Mesothelial cell of epicardium (in vitro differentiated cells): ENCODE data around the gene SLC6A13. TPM values are rescaled to one million over a fixed set of nuclear protein-coding genes. Genes with fewer than 3 reads are reported as not detected.

ENCODE experiments used
- DNase-seq, 2 experiments: peaks; one replicate each; pipeline ENCODE4 v3.0.0; 2021; ENCODE audit warnings: low spot score in 2 of 2; ENCODE audit not compliant: unreplicated experiment in 2 of 2
- H3K27ac Mint-ChIP-seq: 2 replicates; pipeline ENCODE4 v1.8.0; 2021; ENCODE audit warnings: mixed read lengths
- H3K27me3 Mint-ChIP-seq: 2 replicates; pipeline ENCODE4 v1.8.0; 2021; ENCODE audit warnings: low read depth, mixed read lengths
- H3K36me3 Mint-ChIP-seq: 2 replicates; pipeline ENCODE4 v1.8.0; 2021; ENCODE audit warnings: mixed read lengths
- H3K4me1 Mint-ChIP-seq: 2 replicates; pipeline ENCODE4 v1.8.0; 2021; ENCODE audit warnings: mixed read lengths
- H3K4me3 Mint-ChIP-seq: 2 replicates; pipeline ENCODE4 v1.8.0; 2021; ENCODE audit warnings: mild to moderate bottlenecking, moderate library complexity, mixed read lengths
- H3K9me3 Mint-ChIP-seq: 2 replicates; pipeline ENCODE4 v1.8.0; 2021; ENCODE audit warnings: mixed read lengths
- total RNA-seq: library from RNA; stranded (reverse); gene quantifications from 3 replicates; pipeline ENCODE4 v1.2.1, GENCODE V29; 2021
- TF ChIP-seq, protein P1 (sequence below): fragments of 200-600 bp; sonication (generic); IDR thresholded peaks from one replicate; pipeline ENCODE4 v1.5.0; 2021; ENCODE audit warnings: antibody characterized with exemption; ENCODE audit not compliant: unreplicated experiment

The SLC6A13 gene
- total RNA-seq, 1 donor from 2014 or later, result 1.2 TPM

GRCh38 chr12:198705-199104 lies 63.9 kb downstream of the SLC6A13 start:
- TF ChIP-seq, protein P1, sequence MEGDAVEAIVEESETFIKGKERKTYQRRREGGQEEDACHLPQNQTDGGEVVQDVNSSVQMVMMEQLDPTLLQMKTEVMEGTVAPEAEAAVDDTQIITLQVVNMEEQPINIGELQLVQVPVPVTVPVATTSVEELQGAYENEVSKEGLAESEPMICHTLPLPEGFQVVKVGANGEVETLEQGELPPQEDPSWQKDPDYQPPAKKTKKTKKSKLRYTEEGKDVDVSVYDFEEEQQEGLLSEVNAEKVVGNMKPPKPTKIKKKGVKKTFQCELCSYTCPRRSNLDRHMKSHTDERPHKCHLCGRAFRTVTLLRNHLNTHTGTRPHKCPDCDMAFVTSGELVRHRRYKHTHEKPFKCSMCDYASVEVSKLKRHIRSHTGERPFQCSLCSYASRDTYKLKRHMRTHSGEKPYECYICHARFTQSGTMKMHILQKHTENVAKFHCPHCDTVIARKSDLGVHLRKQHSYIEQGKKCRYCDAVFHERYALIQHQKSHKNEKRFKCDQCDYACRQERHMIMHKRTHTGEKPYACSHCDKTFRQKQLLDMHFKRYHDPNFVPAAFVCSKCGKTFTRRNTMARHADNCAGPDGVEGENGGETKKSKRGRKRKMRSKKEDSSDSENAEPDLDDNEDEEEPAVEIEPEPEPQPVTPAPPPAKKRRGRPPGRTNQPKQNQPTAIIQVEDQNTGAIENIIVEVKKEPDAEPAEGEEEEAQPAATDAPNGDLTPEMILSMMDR, result no peak
- no peaks in the 10 kb centered on the region for H3K36me3 Mint-ChIP-seq
- H3K27ac Mint-ChIP-seq, result no peak overlapping the region

DNA sequence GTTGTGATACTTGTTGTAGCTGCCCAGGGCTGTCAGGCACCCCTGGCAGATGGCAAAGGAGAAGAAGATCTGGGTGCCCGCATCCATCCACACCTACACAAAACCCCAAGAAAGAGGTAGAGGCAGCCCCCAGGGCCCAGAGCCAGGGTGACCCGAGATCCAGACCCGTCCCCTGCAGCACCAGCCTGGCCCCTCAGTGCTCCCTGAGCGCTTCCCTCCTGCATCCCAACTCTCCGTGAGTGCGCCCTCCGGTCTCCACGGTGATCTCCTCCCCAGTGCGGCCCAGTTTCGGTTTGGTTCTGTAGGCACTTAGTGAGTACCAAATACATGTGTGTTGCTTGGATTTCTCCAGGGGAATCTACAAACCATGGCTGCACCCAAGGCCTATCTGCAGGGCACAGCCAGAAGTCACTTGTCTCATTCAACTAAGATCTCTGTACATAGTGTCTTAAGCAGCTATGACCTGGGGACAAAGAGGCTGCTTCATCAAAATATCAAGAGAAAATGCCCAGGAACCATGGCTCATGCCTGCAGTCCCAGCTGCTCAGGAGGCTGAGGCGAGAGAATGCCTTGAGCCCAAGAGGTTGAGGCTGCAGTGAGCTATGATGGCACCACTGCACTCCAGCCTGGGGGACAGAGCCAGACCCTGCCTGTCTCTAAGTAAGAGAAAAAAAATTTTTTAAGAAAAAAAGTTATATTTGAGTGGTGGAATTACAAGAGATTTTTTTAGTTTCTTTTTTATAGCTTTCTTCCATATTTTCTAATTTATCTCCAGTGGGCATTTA lies 64.5 kb downstream of the SLC6A13 start:
- TF ChIP-seq, protein P1, result no peak
- H3K27me3 Mint-ChIP-seq, result peaks cover 84% of the 10 kb centered on the region
- no peak for DNase-seq

More at GRCh38 chr12:198705-199104, 63.9 kb downstream of the SLC6A13 start:
- no peak for DNase-seq
- Mint-ChIP-seq H3K4me3 (no peak overlapping the region), H3K4me1 (peaks cover 4% of the 10 kb centered on the region), H3K27me3 (peaks cover 81% of the 10 kb centered on the region), H3K9me3 (no peaks in the 10 kb centered on the region)

DNA sequence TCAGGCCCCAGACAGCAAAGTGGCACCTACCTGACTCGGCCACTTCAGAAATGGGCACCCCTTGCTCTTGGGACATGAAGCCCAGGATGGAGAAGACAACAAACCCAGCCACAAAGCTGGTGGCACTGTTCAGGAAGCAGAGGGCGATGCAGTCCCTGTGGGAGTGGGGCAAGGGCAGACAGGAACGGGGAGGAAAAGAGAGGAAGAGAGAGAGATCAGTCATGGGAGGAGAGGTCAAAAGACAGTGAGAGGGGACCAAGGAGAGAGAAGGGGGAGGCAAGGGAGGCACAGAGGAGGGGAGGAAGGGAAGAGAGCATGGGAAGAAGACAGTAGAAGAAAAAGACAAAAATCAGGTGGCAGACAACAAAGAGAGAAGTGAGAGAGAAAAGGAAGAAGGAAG lies 65.3 kb downstream of the SLC6A13 start:
- TF ChIP-seq, protein P1, result no peak
- H3K4me1 Mint-ChIP-seq, result peaks cover under 1% of the 10 kb centered on the region
- no peak for DNase-seq
- no peaks in the 10 kb centered on the region for H3K9me3 Mint-ChIP-seq
- H3K4me3 Mint-ChIP-seq, result no peak overlapping the region
- H3K27me3 Mint-ChIP-seq, result peaks cover 84% of the 10 kb centered on the region
- H3K36me3 Mint-ChIP-seq, result no peaks in the 10 kb centered on the region
- no peak overlapping the region for H3K27ac Mint-ChIP-seq

More for the DNA sequence above, 64.5 kb downstream of the SLC6A13 start:
- Mint-ChIP-seq H3K36me3 (no peaks in the 10 kb centered on the region), H3K4me3 (no peak overlapping the region), H3K9me3 (no peaks in the 10 kb centered on the region), H3K4me1 (peaks cover 4% of the 10 kb centered on the region), H3K27ac (no peak overlapping the region)

DNA sequence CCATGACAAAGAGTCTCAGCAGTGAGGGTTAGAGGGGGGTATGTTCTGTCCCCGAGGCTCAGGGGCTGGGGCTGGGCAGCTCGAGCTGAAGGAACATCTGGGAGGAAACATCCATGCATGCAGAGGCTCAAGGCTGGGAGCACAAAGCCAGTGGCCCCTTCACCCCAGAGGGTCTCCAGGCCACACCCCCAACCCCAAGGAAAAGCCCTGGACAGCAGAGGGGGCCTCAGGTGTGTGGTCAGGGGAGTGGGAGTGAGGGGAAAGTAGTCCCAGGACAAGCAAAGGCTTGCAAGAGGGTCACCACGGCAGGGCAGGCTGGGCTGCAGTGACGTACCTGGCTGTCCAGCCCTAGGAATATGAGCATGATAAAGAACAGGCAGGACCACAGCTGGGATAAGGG lies 66.2 kb downstream of the SLC6A13 start:
- TF ChIP-seq, protein P1, result no peak
- H3K4me3 Mint-ChIP-seq, result no peak overlapping the region
- no peaks in the 10 kb centered on the region for H3K36me3 Mint-ChIP-seq
- no peaks in the 10 kb centered on the region for H3K9me3 Mint-ChIP-seq
- H3K27ac Mint-ChIP-seq, result no peak overlapping the region
- no peaks in the 10 kb centered on the region for H3K4me1 Mint-ChIP-seq
- DNase-seq, result no peak
- H3K27me3 Mint-ChIP-seq, result peaks cover 84% of the 10 kb centered on the region

DNA sequence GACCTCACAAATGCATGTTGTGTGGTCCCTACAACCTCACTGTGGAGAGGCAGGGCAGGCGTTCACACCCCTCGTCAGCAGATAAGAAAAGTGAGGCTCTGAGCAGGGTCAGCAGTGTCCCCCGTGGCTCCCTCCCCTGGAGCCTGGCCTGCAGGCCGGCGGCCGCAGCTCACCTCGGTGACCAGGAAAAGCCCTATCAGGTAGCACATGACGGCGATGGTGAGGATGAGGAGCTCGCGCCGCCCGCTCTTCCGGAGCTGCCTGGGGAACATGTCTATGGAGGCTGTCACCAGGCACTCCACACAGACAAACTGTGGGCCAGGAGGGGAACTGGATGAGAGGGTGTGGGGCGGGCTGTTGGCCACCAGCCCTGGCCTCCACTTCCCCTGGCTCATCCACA lies 66.7 kb downstream of the SLC6A13 start:
- H3K27ac Mint-ChIP-seq, result no peak overlapping the region
- peaks cover 82% of the 10 kb centered on the region for H3K27me3 Mint-ChIP-seq
- no peak for DNase-seq
- no peaks in the 10 kb centered on the region for H3K9me3 Mint-ChIP-seq
- H3K4me3 Mint-ChIP-seq, result no peak overlapping the region
- TF ChIP-seq, protein P1, result no peak
- no peaks in the 10 kb centered on the region for H3K36me3 Mint-ChIP-seq
- H3K4me1 Mint-ChIP-seq, result no peaks in the 10 kb centered on the region
